T1000 (cell line): ENCODE results near the gene RPAP3.
"Not testable (repeated sequence)": the region's sequence is repeated elsewhere in the genome, so short reads cannot be mapped to it uniquely, and the experiment has no call there.

ENCODE experiments used
- DNase-seq: peaks from one replicate; lab custom pipeline; 2025; ENCODE audit warnings: mixed read lengths; lab: John Stamatoyannopoulos, UW

The RPAP3 gene

DNA sequence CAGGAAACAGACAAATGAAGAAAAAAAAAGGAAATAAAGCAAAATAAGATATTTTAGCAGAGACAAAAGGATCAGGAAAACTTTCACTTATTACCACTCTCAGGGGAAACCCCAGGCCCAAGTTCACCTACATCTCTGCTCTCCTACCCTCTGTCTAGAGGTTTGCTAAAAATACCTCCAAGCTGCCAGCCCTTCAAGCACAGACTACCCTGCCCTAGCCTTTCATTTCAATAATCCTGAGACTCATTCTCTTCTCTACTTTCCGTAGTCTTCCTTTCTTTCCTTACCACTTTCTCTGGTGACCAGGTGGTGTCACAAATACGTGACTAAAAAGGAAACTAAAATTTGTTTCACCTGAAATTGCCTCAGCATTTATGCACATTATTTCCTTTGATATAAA is 33.8 kb downstream of the RPAP3 start:
- DNase-seq: no peak

DNA sequence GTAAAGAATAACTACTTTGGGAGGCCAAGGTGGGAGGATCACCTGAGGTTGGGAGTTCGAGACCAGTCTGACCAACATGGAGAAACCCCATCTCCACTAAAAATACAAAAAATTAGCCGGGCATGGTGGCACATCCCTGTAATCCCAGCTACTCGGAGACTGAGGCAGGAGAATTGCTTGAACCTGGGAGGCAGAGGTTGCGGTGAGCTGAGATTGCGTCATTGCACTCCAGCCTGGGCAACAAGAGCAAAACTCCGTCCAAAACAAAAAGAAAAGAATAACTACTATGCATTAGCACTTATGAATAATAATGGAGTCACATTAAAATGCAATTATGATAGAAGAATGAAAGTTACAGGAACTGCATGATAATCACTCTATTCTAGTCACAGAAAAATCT is 37.9 kb downstream of the RPAP3 start:
- not testable (repeated sequence) for DNase-seq

DNA sequence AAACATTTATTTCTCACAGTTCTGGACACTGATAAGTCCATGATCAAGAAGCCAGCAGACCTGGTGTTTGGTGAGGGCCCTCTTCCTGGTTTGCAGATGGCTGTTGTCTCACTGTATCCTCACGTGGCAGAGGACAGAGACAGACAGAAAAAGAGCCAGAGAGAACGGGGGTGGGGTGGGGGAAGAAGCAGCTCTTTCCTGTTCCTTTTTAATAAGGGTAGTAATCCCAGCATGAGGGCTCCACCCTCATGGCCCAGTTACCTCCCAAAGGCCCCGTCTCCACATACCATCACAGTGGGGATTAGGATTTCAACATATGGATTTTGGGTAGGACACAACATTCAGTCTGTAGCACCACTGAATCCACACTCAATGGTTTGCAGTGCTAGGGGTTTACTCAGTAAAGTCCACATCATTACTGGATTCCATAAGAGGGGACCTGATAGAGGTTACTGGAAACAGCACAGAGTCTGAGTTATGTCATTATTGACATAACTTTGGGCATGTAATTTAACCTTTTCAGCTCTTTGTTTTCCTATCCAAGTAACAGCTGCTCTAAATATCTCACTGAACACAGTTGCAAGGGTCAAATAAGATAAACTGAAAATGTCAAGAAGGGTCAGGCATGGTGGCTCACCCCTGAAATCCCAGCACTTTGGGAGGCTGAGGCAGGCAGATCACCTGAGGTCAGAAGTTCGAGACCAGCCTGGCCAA is 53.2 kb downstream of the RPAP3 start:
- no peak for DNase-seq

DNA sequence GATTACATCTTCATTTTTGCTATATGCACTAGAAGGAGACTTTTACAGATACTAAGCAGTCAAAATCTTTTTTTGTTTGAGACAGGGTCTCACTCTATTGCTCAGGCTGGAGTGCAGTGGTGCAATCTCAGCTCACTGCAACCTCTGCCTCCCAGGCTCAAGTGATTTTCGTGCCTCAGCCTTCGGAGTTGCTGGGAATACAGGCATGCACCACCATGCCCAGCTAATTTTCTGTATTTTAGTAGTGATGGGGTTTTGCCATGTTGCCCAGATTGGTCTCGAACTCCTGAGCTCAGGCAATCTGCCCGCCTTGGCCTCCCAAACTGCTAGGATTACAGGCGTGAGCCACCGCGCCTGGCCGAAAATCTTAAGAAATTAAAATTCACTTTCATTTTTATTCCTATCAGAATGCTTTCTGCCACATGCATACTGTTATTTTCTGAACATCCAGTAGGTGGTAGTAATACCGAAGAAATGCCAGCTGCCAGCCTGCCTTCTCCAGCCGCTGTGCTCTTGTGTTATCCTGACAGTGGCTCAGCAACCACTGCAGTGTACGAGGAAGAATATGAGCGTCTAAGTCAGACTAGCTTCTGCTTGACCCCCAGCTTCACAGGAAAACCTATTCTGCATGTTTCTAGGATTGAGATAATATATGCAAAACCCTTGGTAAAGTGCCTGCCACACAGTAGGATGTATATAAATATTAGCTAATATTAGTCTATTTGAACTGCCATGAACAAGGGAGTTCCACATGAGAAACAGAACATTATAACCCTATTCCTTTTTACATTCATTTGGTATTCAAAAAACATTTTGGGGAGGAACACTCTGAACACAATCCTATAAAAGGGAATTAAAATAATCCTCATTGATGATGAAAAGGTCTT is 54.2 kb downstream of the RPAP3 start:
- DNase-seq: no peak

- DNase-seq: no peak
These were observed 55.4 kb downstream of the RPAP3 start for GRCh38 chr12:47650469-47650868.

DNA sequence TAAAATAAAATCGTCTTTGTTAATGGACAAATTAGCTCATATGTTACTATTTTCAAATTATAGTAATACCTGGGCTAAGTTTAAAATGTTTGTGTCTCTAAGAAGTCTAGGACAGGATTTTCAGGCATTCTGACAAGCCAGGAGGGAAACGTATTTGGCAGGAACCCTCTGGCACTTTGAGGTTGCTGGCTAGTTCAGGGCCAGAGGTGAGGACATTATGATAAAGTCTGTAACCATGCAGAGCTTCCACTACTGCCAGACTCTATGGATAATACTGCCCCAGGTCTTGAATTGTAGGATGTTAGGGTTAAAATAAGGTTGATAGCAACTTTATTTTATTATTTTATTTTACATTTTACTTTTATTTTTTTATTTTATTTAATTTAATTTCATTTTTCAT is 56.4 kb downstream of the RPAP3 start:
- no peak for DNase-seq

DNA sequence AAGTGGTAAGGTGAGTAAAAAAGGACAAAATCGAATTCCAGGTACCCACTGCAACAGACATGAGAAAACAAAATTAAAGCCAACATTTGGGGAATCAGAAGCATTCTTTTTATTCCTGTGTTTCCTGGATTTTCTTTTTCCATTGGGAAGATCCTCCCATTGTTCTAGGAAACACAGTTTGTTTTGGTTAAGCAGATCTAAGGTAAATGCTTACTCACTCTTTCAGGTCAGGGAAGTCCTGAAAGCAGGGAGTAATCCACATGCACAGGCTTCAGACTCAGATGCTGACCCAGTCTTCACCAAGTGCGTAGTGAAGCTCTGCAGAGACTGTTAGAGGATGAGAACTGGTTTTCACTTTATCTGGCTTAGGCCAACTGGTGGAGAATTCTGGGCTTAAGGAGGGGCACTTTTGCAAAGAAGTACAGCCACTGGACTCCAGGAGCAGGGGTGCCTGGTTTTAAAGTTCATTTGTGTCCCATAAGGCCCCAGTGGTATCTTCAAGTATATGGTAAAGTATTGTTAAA is 57.7 kb downstream of the RPAP3 start:
- no peak for DNase-seq

- not testable (repeated sequence) for DNase-seq
These were observed 63.5 kb downstream of the RPAP3 start for GRCh38 chr12:47642310-47642709.

GRCh38 chr12:47636908-47637780 is 68.7 kb downstream of the RPAP3 start:
- DNase-seq: no peak

- not testable (repeated sequence) for DNase-seq
These were observed 70.1 kb downstream of the RPAP3 start for GRCh38 chr12:47635770-47636169.

GRCh38 chr12:47634127-47634526 is 71.7 kb downstream of the RPAP3 start:
- DNase-seq: no peak

GRCh38 chr12:47621960-47622359 is 83.9 kb downstream of the RPAP3 start:
- no peak for DNase-seq

- DNase-seq: no peak
These were observed 88.4 kb downstream of the RPAP3 start for GRCh38 chr12:47617476-47617875.

DNA sequence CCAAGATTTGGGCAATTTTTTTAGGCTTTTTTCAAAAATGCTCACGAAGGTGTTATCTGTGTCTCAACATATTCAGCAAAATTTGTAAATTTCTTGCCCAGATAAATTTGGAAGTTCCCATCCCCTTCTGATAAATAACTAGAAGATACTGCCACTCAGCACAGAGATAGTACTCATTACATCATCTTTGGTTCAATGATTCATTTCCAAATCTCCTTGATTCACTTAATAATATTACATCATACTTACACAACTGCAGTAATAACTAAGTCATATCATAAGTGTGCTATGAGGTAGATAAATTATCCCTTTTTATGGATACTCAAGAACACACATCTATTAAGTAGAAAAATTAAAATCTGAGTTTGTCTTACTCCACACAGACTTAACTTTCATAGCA is 89.4 kb downstream of the RPAP3 start:
- DNase-seq: no peak

- no peak for DNase-seq
These were observed 90.1 kb downstream of the RPAP3 start for GRCh38 chr12:47615711-47616110.

- DNase-seq: no peak
These were observed 91.3 kb downstream of the RPAP3 start for GRCh38 chr12:47614521-47614920.

DNA sequence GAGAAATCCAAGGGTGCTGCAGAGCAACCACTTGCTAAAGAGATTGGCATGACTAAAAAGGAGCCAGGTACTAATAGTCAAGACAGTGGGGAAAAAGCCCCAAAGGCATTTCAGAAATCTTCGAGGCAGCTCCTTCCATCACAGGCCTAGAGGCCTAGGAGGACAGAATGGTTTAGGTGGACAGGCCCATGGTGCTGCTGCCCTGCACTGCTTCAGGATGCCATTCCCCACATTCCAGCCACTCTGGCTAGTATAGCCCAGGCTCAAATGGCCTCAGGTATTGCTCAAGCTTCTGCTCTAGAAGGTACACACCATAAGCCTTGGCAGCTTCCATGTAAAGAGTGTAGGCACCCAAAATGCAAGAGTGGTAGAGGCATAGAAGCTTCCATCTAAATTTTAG is 92.9 kb downstream of the RPAP3 start:
- DNase-seq: no peak

- no peak for DNase-seq
These were observed 93.9 kb downstream of the RPAP3 start for GRCh38 chr12:47611906-47612305.
